Esophagus mucosa (tissue), 1 donor: ENCODE measurements around the gene ARL5C. TPM values are rescaled to one million over a fixed set of nuclear protein-coding genes. Genes with fewer than 3 reads are reported as not detected.

Experiments
- ATAC-seq: fragments of 200-7000 bp; cut with Tn5 transposase; one replicate; pipeline ENCODE4 v1.9.1; 2020
- total RNA-seq: library from RNA; stranded (reverse); gene quantifications from one replicate; pipeline ENCODE4 v1.2.4, GENCODE V29; 2023
- donor health status: DM: yes; HTN: yes; CAD: no.

The ARL5C gene
- total RNA-seq, 1 donor from 2014 or later: not detected

GRCh38 chr17:39166437-39167335 is 725 bp upstream of the ARL5C start:
- ATAC-seq: no peak

GRCh38 chr17:39165178-39165840 is 652 bp downstream of the ARL5C start:
- ATAC-seq: no peak

GRCh38 chr17:39164675-39165143 is 1.3 kb downstream of the ARL5C start:
- peak; percentile 72 for ATAC-seq

- ATAC-seq: no peak
Measured at GRCh38 chr17:39161962-39162361, 4.0 kb downstream of the ARL5C start.

- no peak for ATAC-seq
Measured at GRCh38 chr17:39158623-39159022, 7.3 kb downstream of the ARL5C start.

GRCh38 chr17:39156491-39156890 is 9.5 kb downstream of the ARL5C start:
- no peak for ATAC-seq

- ATAC-seq: no peak
Measured at GRCh38 chr17:39155654-39156053, 10.3 kb downstream of the ARL5C start.

GRCh38 chr17:39153599-39154051 is 12.3 kb downstream of the ARL5C start:
- ATAC-seq: peak; percentile 84

GRCh38 chr17:39151943-39152818 is 13.8 kb downstream of the ARL5C start:
- ATAC-seq: no peak

- ATAC-seq: no peak
Measured at GRCh38 chr17:39151150-39151942, 14.6 kb downstream of the ARL5C start, which contains the start of gene PLXDC1. TSS of gene PLXDC1 (minus strand) at chr17:39151637. CDS start at chr17:39151437, 200 bp downstream.

GRCh38 chr17:39150795-39151149 is 15.2 kb downstream of the ARL5C start:
- ATAC-seq: no peak

- ATAC-seq: no peak
Measured at GRCh38 chr17:39150104-39150634, 15.8 kb downstream of the ARL5C start.

GRCh38 chr17:39147221-39148185 is 18.5 kb downstream of the ARL5C start:
- no peak for ATAC-seq

- ATAC-seq: no peak
Measured at GRCh38 chr17:39146273-39146672, 19.7 kb downstream of the ARL5C start.

GRCh38 chr17:39145143-39145542 is 20.8 kb downstream of the ARL5C start:
- peak; percentile 5 for ATAC-seq

- peak; percentile 85 for ATAC-seq
Measured at GRCh38 chr17:39144416-39144840, 21.5 kb downstream of the ARL5C start.

- peak; percentile 24 for ATAC-seq
Measured at GRCh38 chr17:39143552-39144093, 22.3 kb downstream of the ARL5C start.

GRCh38 chr17:39141915-39142664 is 23.9 kb downstream of the ARL5C start:
- no peak for ATAC-seq

- no peak for ATAC-seq
Measured at GRCh38 chr17:39141294-39141693, 24.7 kb downstream of the ARL5C start.
